Measurements from ENCODE around the gene ZNF124. TPM values are rescaled to one million over a fixed set of nuclear protein-coding genes. Genes with fewer than 3 reads are reported as not detected.
A peak's percentile ranks its signal among the peaks of the same experiment; 100 is the strongest.
"Not testable (repeated sequence)": the region's sequence is repeated elsewhere in the genome, so short reads cannot be mapped to it uniquely, and the experiment has no call there.

ZNF124 gene
- total RNA-seq, 1 experiment from 2014 or later = 18.8 TPM

- Mint-ChIP-seq H3K27ac (ENCODE audit: low read depth, unreplicated experiment) (no peak overlapping the region), H3K27me3 (ENCODE audit: insufficient read depth, unreplicated experiment) (no peaks in the 10 kb centered on the region), H3K9me3 (ENCODE audit: unreplicated experiment) (peaks cover 60% of the 10 kb centered on the region), H3K36me3 (ENCODE audit: insufficient read depth, unreplicated experiment) (peaks cover 6% of the 10 kb centered on the region), H3K4me1 (ENCODE audit: insufficient read depth, unreplicated experiment) (no peaks in the 10 kb centered on the region), H3K4me3 (ENCODE audit: unreplicated experiment) (no peak overlapping the region)
- TF ChIP-seq, protein P1, sequence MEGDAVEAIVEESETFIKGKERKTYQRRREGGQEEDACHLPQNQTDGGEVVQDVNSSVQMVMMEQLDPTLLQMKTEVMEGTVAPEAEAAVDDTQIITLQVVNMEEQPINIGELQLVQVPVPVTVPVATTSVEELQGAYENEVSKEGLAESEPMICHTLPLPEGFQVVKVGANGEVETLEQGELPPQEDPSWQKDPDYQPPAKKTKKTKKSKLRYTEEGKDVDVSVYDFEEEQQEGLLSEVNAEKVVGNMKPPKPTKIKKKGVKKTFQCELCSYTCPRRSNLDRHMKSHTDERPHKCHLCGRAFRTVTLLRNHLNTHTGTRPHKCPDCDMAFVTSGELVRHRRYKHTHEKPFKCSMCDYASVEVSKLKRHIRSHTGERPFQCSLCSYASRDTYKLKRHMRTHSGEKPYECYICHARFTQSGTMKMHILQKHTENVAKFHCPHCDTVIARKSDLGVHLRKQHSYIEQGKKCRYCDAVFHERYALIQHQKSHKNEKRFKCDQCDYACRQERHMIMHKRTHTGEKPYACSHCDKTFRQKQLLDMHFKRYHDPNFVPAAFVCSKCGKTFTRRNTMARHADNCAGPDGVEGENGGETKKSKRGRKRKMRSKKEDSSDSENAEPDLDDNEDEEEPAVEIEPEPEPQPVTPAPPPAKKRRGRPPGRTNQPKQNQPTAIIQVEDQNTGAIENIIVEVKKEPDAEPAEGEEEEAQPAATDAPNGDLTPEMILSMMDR (IDR thresholded peaks at IDR 0.05; ENCODE audit: unreplicated experiment) = no peak
- intact Hi-C loops (cut with micrococcal nuclease) = no loop called here
- CTCF ChIA-PET = interaction anchor here (0.6 kb wide), 1 partner anchor 307 kb away, joined by 3 read pairs; no protein-coding TSS in a partner anchor
- no peak for DNase-seq (ENCODE audit: unreplicated experiment)
- POLR2A ChIA-PET = interaction anchor here (0.6 kb wide), 1 partner anchor 458 kb away, joined by 3 read pairs; no protein-coding TSS in a partner anchor
- no TSS peak for BruUV-seq (replicated peaks)
Measured at GRCh38 chr1:247165674-247166073, 6.1 kb downstream of the ZNF124 start.

DNA sequence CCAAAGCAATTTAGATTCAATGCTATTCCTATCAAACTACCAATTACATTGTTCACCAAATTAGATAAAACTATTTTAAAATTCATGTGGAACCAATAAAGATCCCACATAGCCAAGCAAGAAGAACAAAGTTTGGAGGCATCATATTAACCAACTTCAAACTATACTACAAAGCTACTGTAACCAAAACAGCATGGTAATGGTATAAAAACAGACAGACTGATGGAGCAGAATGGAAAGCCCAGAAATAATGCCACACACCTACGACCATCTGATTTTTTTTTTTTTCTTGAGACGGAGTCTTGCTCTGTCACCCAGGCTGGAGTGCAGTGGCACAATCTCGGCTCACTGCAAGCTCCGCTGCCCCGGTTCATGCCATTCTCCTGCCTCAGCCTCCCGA lies 7.1 kb downstream of the ZNF124 start:
- intact Hi-C loops (cut with micrococcal nuclease) = no loop called here
- DNase-seq (ENCODE audit: unreplicated experiment) = no peak
- POLR2A ChIA-PET = interaction anchor here (0.7 to 2.7 kb wide), 3 partner anchors 18 to 1737 kb away, joined by 3 to 8 read pairs (median 4); no protein-coding TSS in a partner anchor
- H3K27ac Mint-ChIP-seq (ENCODE audit: low read depth, unreplicated experiment) = no peak overlapping the region
- CTCF ChIA-PET = interaction anchor here (0.6 to 1.1 kb wide), 5 partner anchors 17 to 171 kb away, joined by 3 to 4 read pairs (median 3); no protein-coding TSS in a partner anchor
- TF ChIP-seq, protein P1 (IDR thresholded peaks at IDR 0.05; ENCODE audit: unreplicated experiment) = no peak
- BruUV-seq (replicated peaks) = no TSS peak
- H3K27me3 Mint-ChIP-seq (ENCODE audit: insufficient read depth, unreplicated experiment) = no peaks in the 10 kb centered on the region
- no peaks in the 10 kb centered on the region for H3K4me1 Mint-ChIP-seq (ENCODE audit: insufficient read depth, unreplicated experiment)
- H3K4me3 Mint-ChIP-seq (ENCODE audit: unreplicated experiment) = no peak overlapping the region
- H3K9me3 Mint-ChIP-seq (ENCODE audit: unreplicated experiment) = peaks cover 61% of the 10 kb centered on the region
- H3K36me3 Mint-ChIP-seq (ENCODE audit: insufficient read depth, unreplicated experiment) = peaks cover 10% of the 10 kb centered on the region

GRCh38 chr1:247156787-247157232 lies 15.0 kb downstream of the ZNF124 start:
- Mint-ChIP-seq H3K27me3 (ENCODE audit: insufficient read depth, unreplicated experiment) (no peaks in the 10 kb centered on the region), H3K9me3 (ENCODE audit: unreplicated experiment) (peaks cover 35% of the 10 kb centered on the region), H3K4me1 (ENCODE audit: insufficient read depth, unreplicated experiment) (no peaks in the 10 kb centered on the region), H3K4me3 (ENCODE audit: unreplicated experiment) (no peak overlapping the region), H3K36me3 (ENCODE audit: insufficient read depth, unreplicated experiment) (peaks cover 65% of the 10 kb centered on the region), H3K27ac (ENCODE audit: low read depth, unreplicated experiment) (no peak overlapping the region)
- TF ChIP-seq, protein P1 (IDR thresholded peaks at IDR 0.05; ENCODE audit: unreplicated experiment) = no peak
- peak; percentile 10 for DNase-seq (ENCODE audit: unreplicated experiment)
- intact Hi-C loops (cut with micrococcal nuclease) = no loop called here
- BruUV-seq (replicated peaks) = no TSS peak
- ChIA-PET CTCF (no interaction called here), POLR2A (no interaction called here)

DNA sequence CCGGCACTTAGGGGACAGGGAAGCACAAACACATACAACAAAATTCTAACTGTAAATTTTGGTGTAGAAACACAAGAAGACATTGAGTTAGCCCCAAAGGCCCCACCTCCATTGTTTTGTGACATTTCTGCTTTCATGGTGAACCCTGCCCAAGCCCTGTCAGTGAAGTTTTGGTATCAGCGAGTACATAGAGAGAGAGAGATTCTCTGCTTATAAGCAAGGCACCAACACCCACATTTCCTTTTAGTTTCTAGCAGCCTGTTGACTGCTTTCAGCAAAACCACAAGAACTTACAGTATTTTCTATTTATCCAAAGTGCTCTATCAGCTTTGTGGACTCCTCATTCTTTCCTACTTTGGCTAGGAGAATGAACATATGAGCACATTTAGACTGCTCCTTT lies 24.0 kb downstream of the ZNF124 start:
- no TSS peak for BruUV-seq (replicated peaks)
- CTCF ChIA-PET = interaction anchor here (0.5 to 1.0 kb wide), 4 partner anchors 15 to 291 kb away, joined by 3 read pairs; no protein-coding TSS in a partner anchor
- Mint-ChIP-seq H3K27me3 (ENCODE audit: insufficient read depth, unreplicated experiment) (no peaks in the 10 kb centered on the region), H3K9me3 (ENCODE audit: unreplicated experiment) (peaks cover 48% of the 10 kb centered on the region), H3K4me1 (ENCODE audit: insufficient read depth, unreplicated experiment) (no peaks in the 10 kb centered on the region), H3K36me3 (ENCODE audit: insufficient read depth, unreplicated experiment) (peaks cover 42% of the 10 kb centered on the region), H3K4me3 (ENCODE audit: unreplicated experiment) (no peak overlapping the region), H3K27ac (ENCODE audit: low read depth, unreplicated experiment) (no peak overlapping the region)
- intact Hi-C loops (cut with micrococcal nuclease) = no loop called here
- DNase-seq (ENCODE audit: unreplicated experiment) = no peak
- POLR2A ChIA-PET = no interaction called here
- TF ChIP-seq, protein P1 (IDR thresholded peaks at IDR 0.05; ENCODE audit: unreplicated experiment) = no peak

GRCh38 chr1:247147120-247147519 lies 24.7 kb downstream of the ZNF124 start:
- POLR2A ChIA-PET = interaction anchor here (0.8 to 1.1 kb wide), 3 partner anchors 9 to 17 kb away, joined by 3 read pairs; no protein-coding TSS in a partner anchor
- H3K36me3 Mint-ChIP-seq (ENCODE audit: insufficient read depth, unreplicated experiment) = peaks cover 37% of the 10 kb centered on the region

More at GRCh38 chr1:247147120-247147519, 24.7 kb downstream of the ZNF124 start:
- intact Hi-C loops (cut with micrococcal nuclease); DNase-seq (ENCODE audit: unreplicated experiment); H3K4me1 Mint-ChIP-seq (ENCODE audit: insufficient read depth, unreplicated experiment); H3K27ac Mint-ChIP-seq (ENCODE audit: low read depth, unreplicated experiment); BruUV-seq (replicated peaks); H3K27me3 Mint-ChIP-seq (ENCODE audit: insufficient read depth, unreplicated experiment); H3K4me3 Mint-ChIP-seq (ENCODE audit: unreplicated experiment): not testable (repeated sequence)
- peaks cover 55% of the 10 kb centered on the region for H3K9me3 Mint-ChIP-seq (ENCODE audit: unreplicated experiment)
- CTCF ChIA-PET = interaction anchor here (0.6 to 1.3 kb wide), 3 partner anchors 11 to 239 kb away, joined by 5 to 6 read pairs (median 5); no protein-coding TSS in a partner anchor
